GM12865 (cell line): ENCODE data around the gene GNB1L.
A peak's percentile ranks its signal among the peaks of the same experiment; 100 is the strongest.

Source experiments
- DNase-seq: peaks from one replicate; pipeline ENCODE4 v3.0.0; 2010; ENCODE audit warnings: low read depth
- H3K4me3 ChIP-seq: 2 replicates; pipeline ENCODE4 v1.5.1; 2011; ENCODE audit warnings: mild to moderate bottlenecking, low read depth, low read length, control low read depth
- TF ChIP-seq, protein P1 (sequence below): IDR thresholded peaks from 2 replicates; pipeline ENCODE4 v1.5.1; 2011; ENCODE audit warnings: low read length, control low read depth, low read depth, inconsistent platforms; ENCODE audit not compliant: insufficient read depth; ENCODE audit errors: missing control alignments

GNB1L gene

DNA sequence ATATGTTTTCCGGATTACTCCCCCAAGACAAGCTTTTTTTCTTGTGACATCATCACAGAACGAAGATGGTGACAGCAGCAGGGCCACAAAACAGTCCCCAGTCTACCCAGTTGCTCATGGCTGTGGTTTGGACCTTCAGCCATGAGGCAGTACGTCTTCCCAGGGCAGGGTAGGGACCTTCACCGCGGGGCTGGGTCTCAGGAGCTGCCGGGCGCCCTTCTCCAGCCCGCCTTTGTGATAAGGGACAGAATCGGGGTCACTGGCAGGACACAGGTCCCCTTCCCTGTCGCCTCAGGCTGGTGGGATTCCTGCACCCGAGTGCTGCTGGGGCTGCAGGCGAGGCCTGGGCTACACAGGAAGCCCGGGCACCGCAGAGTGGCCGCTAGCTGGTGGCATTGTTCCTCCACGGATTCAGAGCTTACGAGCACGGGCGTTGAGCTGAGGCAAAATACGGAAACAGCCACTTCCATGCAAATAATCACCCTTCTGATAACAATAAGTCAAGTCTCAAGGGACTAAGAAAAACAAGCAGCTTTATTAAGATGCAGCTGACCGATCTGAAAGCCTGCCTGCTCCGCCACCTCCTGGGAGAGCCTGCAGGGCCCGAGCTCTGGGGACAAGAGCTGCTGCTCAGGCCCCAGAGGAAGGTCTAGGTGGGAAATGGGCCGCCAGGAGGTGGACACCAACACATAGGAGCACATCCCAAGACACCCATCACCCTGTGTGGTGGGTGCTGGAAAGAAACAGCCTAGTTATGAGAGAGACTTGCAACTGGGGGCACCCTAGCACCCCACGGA lies 81.8 kb downstream of the GNB1L start:
- TF ChIP-seq, protein P1, sequence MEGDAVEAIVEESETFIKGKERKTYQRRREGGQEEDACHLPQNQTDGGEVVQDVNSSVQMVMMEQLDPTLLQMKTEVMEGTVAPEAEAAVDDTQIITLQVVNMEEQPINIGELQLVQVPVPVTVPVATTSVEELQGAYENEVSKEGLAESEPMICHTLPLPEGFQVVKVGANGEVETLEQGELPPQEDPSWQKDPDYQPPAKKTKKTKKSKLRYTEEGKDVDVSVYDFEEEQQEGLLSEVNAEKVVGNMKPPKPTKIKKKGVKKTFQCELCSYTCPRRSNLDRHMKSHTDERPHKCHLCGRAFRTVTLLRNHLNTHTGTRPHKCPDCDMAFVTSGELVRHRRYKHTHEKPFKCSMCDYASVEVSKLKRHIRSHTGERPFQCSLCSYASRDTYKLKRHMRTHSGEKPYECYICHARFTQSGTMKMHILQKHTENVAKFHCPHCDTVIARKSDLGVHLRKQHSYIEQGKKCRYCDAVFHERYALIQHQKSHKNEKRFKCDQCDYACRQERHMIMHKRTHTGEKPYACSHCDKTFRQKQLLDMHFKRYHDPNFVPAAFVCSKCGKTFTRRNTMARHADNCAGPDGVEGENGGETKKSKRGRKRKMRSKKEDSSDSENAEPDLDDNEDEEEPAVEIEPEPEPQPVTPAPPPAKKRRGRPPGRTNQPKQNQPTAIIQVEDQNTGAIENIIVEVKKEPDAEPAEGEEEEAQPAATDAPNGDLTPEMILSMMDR, result peak; percentile 4
- no peak overlapping the region for H3K4me3 ChIP-seq
- DNase-seq, result peak; percentile 78

DNA sequence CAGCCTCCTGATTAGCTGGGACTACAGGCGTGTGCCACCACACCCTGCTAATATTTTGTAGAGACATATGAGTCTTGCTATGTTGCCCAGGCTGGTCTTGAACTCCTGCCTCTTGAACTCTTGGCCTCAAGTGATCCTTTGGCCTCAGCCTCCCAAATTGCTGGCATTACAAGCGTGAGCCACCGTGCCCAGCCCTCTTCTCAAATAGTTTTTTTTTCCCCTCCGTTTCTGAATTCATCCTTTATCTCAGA lies 82.3 kb downstream of the GNB1L start:
- no peak for DNase-seq
- no peak overlapping the region for H3K4me3 ChIP-seq
- TF ChIP-seq, protein P1, result no peak

GRCh38 chr22:19770349-19771220 lies 84.1 kb downstream of the GNB1L start:
- no peak overlapping the region for H3K4me3 ChIP-seq
- TF ChIP-seq, protein P1, result no peak
- DNase-seq, result no peak

DNA sequence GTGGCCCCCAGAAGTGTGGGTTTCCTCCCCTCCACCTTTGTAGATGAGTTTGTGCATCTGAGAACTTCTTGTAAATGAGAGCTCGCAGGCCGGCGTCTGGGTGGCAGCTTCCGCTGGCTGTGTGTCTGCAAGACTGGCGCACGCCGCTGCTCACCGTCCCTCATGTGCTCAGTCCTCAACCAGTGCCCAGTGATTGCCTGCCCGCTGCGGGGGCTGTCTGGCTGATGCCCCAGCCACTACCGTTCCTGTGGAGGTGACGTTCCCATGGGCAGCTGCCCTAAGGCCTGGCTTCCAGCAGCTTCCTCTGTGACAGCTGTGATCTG lies 85.3 kb downstream of the GNB1L start:
- no peak overlapping the region for H3K4me3 ChIP-seq
- DNase-seq, result no peak
- TF ChIP-seq, protein P1, result no peak

DNA sequence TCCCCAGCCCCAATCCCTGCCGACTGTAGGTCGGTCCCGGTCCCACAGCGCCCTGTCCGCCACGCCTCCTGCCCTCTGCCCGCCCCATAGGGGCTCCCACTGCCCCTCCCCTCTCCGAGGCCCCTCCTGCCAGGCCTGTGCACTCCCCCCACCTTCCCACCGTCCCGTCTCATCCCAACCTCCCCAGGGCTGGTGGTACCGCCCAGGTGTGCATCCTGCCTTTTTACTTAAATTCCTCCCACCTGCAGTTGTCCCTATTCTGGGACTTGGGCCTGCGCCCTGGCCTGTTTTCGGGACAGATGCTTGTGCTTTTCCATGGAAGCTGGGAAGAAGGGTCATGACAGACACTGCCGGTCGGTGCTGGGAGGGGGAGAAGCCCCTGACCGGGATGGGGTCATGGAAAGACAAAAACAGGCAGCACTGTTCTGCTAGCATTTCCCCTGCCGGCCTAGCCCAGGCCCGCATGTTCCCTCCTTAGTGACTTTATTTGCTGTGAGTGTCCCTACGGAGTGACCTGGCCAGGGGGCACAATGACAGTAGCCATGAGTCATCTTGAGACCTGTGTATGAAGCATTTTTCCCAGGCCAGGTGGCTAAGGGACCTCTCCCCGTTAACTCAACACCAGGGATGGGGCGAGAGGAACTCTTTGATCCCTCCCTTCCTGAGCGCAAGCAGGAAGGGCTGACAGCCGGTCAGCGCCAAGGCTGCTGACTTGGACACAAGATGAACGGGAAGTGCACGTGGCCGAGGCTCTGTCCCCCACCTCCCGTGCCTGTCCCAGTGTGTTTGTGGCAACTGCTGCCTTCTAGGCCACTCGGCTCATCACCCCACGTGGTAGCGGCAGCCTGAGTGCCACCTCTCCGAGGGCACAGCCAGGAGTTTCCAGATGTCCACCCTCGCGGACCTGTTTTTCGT lies 87.0 kb downstream of the GNB1L start:
- no peak overlapping the region for H3K4me3 ChIP-seq
- TF ChIP-seq, protein P1, result no peak
- no peak for DNase-seq

- H3K4me3 ChIP-seq, result no peak overlapping the region
- TF ChIP-seq, protein P1, result peak; percentile 17
- DNase-seq, result peak; percentile 34
These were observed 87.9 kb downstream of the GNB1L start for GRCh38 chr22:19766511-19767426.
